Stimulated activated CD8-positive, alpha-beta memory T cell treated with anti-CD3 and anti-CD28 coated beads, Interleukin-4, amount 100 ng/mL, for 1 hour (primary cell): ENCODE results near the gene PTPRCAP.

Experiments
- DNase-seq, 2 donors: peaks; one replicate each; pipeline ENCODE4 v3.0.0-alpha.2; 2020; ENCODE audit warnings: low read depth in 2 of 2, low spot score in 1 of 2

Gene PTPRCAP

GRCh38 chr11:67397986-67398660 lies 39.4 kb downstream of the PTPRCAP start:
- DNase-seq, result no peak

- DNase-seq, result no peak
Measured at GRCh38 chr11:67397536-67397935, 39.9 kb downstream of the PTPRCAP start.

- no peak for DNase-seq
Measured at GRCh38 chr11:67396587-67397389, 40.7 kb downstream of the PTPRCAP start.

- no peak for DNase-seq
Measured at GRCh38 chr11:67396259-67396581, 41.3 kb downstream of the PTPRCAP start.

GRCh38 chr11:67395555-67396258 lies 41.8 kb downstream of the PTPRCAP start:
- DNase-seq, result no peak

- no peak for DNase-seq
Measured at GRCh38 chr11:67393990-67394389, 43.5 kb downstream of the PTPRCAP start.

GRCh38 chr11:67393437-67393836 lies 44.0 kb downstream of the PTPRCAP start:
- no peak for DNase-seq

- DNase-seq, result no peak
Measured at GRCh38 chr11:67392183-67392715, 45.2 kb downstream of the PTPRCAP start.

GRCh38 chr11:67391304-67392182 lies 45.9 kb downstream of the PTPRCAP start, which contains the start of gene RAD9A:
Gene RAD9A, plus strand, starts transcription at chr11:67391986. Its CDS starts 59 bp downstream, at chr11:67392045.
- DNase-seq, result peak; percentile 85 to 88

- DNase-seq, result no peak
Measured at GRCh38 chr11:67390947-67391303, 46.6 kb downstream of the PTPRCAP start.

- DNase-seq, result no peak
Measured at GRCh38 chr11:67389477-67389876, 48.0 kb downstream of the PTPRCAP start.

GRCh38 chr11:67387518-67387917 lies 50.0 kb downstream of the PTPRCAP start:
- DNase-seq, result no peak

GRCh38 chr11:67387069-67387468 lies 50.4 kb downstream of the PTPRCAP start:
- DNase-seq, result no peak
